NCI-H2196 treated with DMSO at 0.1 percent for 48 hours (cell line): ENCODE data around the gene ARHGEF2.
"Not testable (repeated sequence)": the region's sequence is repeated elsewhere in the genome, so short reads cannot be mapped to it uniquely, and the experiment has no call there.

Source experiments
- DNase-seq: peaks from one replicate; lab custom pipeline; 2025; ENCODE audit not compliant: unreplicated experiment; lab: John Stamatoyannopoulos, UW

Gene ARHGEF2

GRCh38 chr1:155993595-155993994 is 15.2 kb upstream of the ARHGEF2 start:
- DNase-seq = no peak

- no peak for DNase-seq
Observed at GRCh38 chr1:155990005-155990739, 11.8 kb upstream of the ARHGEF2 start.

- peak; percentile 32 for DNase-seq
Observed at GRCh38 chr1:155989242-155990004, 11.1 kb upstream of the ARHGEF2 start.

DNA sequence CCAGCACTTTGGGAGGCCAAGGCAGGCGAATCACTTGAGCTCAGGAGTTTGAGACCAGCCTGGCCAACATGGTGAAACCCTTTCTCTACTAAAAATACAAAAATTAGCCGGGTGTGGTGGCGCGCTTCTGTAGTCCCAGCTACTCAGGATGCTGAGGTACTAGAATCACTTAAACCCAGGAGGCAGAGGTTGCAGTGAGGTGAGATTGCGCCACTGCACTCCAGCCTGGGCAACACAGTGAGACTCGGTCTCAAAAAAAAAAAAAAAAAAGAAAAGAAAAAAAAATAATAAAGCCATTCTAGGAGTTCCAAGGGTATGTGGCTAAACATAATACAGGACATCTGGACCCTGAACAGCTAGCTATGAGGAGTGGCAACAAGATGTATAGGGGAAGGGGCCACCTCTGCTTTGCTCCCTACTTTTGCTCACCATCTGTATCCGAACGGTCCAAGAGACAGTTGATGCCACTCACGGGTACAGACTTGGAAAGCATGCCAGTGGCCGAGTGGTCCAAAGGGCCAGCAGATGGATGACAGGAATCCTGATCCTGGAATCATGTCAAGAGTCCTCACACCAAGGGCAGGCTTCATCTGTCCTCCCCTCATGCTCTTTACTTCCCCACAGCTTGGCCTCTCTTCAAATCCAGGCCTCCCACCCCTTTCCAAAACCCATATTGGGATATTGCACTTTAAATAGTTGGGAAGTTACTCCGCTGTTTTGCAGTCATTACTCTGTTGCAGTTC is 6.7 kb upstream of the ARHGEF2 start:
- not testable (repeated sequence) for DNase-seq

GRCh38 chr1:155984341-155984740 is 6.0 kb upstream of the ARHGEF2 start:
- DNase-seq = peak; percentile 96

DNA sequence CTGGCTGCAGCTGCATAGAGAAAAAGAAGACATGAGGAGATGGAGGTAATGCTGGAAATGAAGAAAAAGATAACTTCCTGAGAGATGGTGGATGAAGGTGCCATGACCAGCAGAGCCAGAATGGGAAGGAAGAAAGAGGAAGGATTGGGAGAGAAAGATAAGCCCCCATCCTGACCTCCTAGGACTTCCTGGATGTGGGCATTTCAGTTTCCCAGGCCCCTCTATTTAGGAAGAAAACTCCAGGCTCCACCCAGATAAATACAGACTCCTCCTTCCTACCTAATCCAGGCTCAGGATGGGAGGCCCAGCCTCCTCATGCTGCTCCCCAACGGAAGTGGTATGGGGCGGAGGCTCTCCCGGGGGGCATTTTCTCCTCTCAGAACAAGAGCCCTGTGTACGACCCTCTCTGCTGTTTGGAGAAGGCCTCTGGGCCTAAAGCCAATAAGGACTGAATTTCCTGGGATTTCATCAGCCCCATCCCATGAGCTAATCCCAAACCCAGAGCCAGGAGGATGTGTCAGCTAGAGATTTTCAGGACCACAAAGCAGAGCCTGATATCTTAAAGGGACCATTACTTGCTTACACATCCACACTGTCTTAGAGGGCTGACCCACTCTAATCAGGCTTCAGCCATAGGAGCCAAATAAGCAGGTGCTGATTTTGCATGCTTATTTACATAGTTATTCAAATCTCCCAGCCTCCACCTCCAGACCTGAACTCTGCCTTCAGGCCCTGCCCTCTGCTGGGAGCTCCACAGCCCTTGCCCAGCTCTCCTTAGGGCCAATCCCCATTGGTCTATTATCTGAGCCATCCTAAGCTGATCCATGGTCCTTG is 5.1 kb upstream of the ARHGEF2 start:
- peak; percentile 86 for DNase-seq

- no peak for DNase-seq
Observed at GRCh38 chr1:155982106-155982505, 3.8 kb upstream of the ARHGEF2 start.

- DNase-seq = no peak
Observed at GRCh38 chr1:155981266-155982088, 3.1 kb upstream of the ARHGEF2 start.

GRCh38 chr1:155979597-155980343 is 1.4 kb upstream of the ARHGEF2 start:
- DNase-seq = no peak

DNA sequence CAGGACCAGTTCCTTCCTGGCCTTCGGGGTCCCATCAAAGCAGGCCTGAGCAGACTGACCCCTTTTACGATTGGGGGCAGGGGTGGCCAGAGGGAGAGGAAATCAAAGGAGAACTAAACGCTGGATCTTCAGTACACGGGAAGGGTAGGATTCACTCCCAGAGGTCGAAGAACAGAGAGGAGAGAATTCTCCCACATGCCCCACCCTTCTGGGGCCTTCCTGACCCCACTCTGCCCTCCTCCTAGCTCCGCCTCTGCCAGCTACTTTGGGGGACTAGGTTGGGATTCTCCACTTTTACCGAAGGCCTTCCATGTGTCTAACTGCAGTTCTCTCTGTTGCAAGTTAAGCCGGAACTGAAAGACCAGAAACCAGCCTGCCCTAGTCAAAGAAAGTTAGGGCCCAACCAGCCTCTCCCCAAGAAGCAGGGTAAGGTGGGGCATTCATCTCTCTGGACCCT is 654 bp upstream of the ARHGEF2 start:
- DNase-seq = no peak

DNA sequence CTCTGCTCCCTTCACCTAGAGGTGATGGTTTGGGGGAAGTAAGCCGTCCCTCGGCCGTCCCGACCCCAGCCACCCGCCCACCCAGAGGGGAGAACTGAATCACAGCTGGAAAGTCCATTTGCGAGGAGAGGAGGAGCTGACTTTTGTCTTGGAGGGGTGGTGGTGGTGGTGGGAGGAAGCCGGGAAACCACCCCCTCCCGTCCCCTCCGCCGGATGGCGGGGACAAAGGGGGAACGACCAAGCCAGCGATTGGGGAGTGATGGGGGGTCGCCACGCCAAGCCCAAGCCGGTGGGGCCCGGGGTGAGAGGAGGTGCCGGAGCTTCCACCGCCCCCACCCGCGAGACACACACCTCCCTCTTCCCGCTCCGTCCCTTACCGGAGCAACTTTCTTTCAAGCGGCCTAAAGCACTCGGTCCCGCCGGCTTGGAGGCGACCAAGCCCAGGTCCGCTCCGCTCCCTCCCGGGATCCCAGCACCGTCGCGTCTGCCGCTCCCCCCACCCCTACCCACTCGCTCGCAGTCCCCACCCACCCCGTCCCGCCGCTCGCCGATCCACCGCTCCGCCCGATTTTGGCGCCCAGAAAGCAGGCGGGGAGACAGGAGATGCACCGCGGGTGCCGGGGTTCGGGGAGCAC is 540 bp downstream of the ARHGEF2 start:
- no peak for DNase-seq

GRCh38 chr1:155976913-155977689 is 1.2 kb downstream of the ARHGEF2 start:
- no peak for DNase-seq

DNA sequence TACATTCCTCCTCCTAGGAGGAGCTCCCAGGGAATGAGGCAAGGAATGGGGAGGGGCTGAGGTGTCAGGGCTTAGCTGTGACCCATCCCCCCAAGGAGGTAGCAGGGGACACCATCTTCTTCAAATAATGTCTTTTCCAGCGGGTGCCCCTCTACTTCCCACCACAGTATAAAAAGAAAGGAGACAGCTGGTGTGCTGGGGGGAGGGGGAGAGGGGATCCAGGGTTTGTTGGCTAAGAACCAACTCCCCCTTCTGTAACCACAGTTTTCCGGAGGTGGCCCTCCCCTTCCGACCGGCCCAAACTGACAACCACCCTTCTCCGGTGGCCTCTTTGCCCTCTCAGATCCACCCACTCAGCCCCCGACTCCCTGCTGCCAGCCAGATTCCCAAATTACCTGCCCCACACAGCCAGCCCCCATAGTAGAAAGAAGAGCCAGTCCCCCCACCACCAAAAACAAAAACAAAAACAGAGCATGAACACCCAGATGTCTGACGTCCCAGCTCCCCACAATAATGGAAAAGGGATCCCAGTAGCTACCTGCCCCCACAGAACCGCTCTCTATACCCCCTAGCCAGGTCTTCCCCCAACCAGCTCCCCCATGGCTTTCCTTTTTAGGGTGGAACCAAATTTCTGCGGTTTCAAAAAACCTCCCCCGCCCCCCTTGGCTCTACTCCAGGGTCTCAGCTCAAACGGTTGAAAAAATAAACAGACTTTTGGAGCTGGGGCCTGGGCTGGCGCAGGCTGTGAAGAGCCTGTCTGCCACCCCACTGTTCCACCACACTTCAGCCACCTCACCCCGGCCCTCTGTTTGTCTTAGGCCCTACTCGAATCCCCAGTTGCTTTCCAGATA is 2.1 kb downstream of the ARHGEF2 start:
- peak; percentile 36 for DNase-seq

GRCh38 chr1:155975375-155976061 is 2.8 kb downstream of the ARHGEF2 start:
- no peak for DNase-seq

GRCh38 chr1:155974208-155975115 is 3.9 kb downstream of the ARHGEF2 start:
- peak; percentile 70 for DNase-seq
